Heart right ventricle (tissue), 16 donors: ENCODE measurements around the gene CDKAL1. TPM values are rescaled to one million over a fixed set of nuclear protein-coding genes. Genes with fewer than 3 reads are reported as not detected.

Experiments used
- ATAC-seq, 8 donors: fragments of 200-7000 bp; cut with Tn5 transposase; one replicate each; pipeline ENCODE4 v1.9.1; 2020; ENCODE audit warnings: mild to moderate bottlenecking in 8 of 8, moderate library complexity in 8 of 8, moderate number of reproducible peaks in 1 of 8
- DNase-seq, 2 donors: peaks; one replicate each; pipeline ENCODE4 v3.0.0-alpha.2; 2020
- H3K27ac ChIP-seq, 10 donors: fragments of 200-600 bp; sonication (generic) in 2 of 10; one replicate each; pipeline versions ENCODE4 v1.5.0 to v1.8.0; 2020 to 2022; ENCODE audit warnings: mild to moderate bottlenecking in 3 of 10
- H3K27me3 ChIP-seq, 7 donors: fragments of 200-600 bp; one replicate each; pipeline ENCODE4 v1.8.0; 2021 to 2022; ENCODE audit warnings: mild to moderate bottlenecking in 2 of 7
- H3K36me3 ChIP-seq, 9 donors: fragments of 200-600 bp; sonication (generic) in 1 of 9; one replicate each; pipeline versions ENCODE4 v1.5.0 to v1.8.0; 2020 to 2022; ENCODE audit warnings: mild to moderate bottlenecking in 2 of 9
- H3K4me1 ChIP-seq, 9 donors: fragments of 200-600 bp; sonication (generic) in 1 of 9; one replicate each; pipeline versions ENCODE4 v1.5.0 to v1.8.0; 2020 to 2022; ENCODE audit warnings: mild to moderate bottlenecking in 4 of 9
- H3K4me3 ChIP-seq, 10 donors: fragments of 200-600 bp; sonication (generic) in 2 of 10; one replicate each; pipeline versions ENCODE4 v1.5.0 to v1.8.0; 2020 to 2022; ENCODE audit warnings: mild to moderate bottlenecking in 7 of 10, moderate library complexity in 2 of 10
- H3K9me3 ChIP-seq, 11 donors: fragments of 200-600 bp in 10 of 11; sonication (generic) in 2 of 11; one replicate each; pipeline versions ENCODE4 v1.5.0 to v1.8.0; 2013 to 2022; ENCODE audit warnings: mild to moderate bottlenecking in 2 of 11, control low read depth in 1 of 11, moderate library complexity in 1 of 11
- CTCF ChIP-seq, 9 donors: fragments of 200-600 bp; sonication (generic) in 2 of 9; IDR thresholded peaks; one replicate each; pipeline versions ENCODE4 v1.5.0 to v1.8.0; 2021 to 2022; ENCODE audit warnings: antibody characterized with exemption in 9 of 9, mild to moderate bottlenecking in 5 of 9, moderate library complexity in 1 of 9
- WGBS, 2 donors: extraction: QIAGEN DNeasy Blood & Tissue Kit; methylation state at CpG; one replicate each; pipeline ENCODE4 v1.1.7; 2013; ENCODE audit warnings: inconsistent platforms in 1 of 2; 5-methylcytosine and 5-hydroxymethylcytosine counted together
- intact Hi-C, 10 donors: fragments of 100-400 bp; cut with DNase I; formaldehyde crosslinking; loops; one replicate each; pipeline versions ENCODE4 v1.11.1 to v1.14.2; 2022
- polyA plus RNA-seq, 2 donors: library from polyadenylated mRNA; stranded (reverse); fragments of 200-250 nt; gene quantifications; one replicate each; pipeline ENCODE4 v1.2.3, GENCODE V29; 2013
- total RNA-seq, 10 donors: library from RNA; stranded (reverse); fragmentation: NEBNext Ultra II Directional in 3 of 10; extraction: Animal tissue kit (Norgen Biotek cat#: 25700) in 3 of 10; gene quantifications; one replicate each; pipeline versions ENCODE4 v1.2.1 to v1.2.4, GENCODE V29; 2021 to 2023
- donor health status: Arrhythmogenic right ventricular cardiomyopathy.
- donor health status: ischemic (EF 13 %, LVEDD 7.1; RV severe dilation, severe dysfunction).
- donor health status: healthy with polysubstance abuse.
- donor health status: DM: no; HTN: yes; CAD: no.
- donor health status: DM: no; HTN: no; CAD: no.
- donor health status: ischemic (EF 25% LVEDD 6.9; RV normal size, moderate dysfunction).
- donor health status: ischemic (EF 25% LVEDD 5.7; RV mildly dilated, moderate dysfunction).
- donor health status: healthy.
- donor health status: DM: yes; HTN: yes; CAD: no.
- donor health status: Ischemic cardiomyopathy.
- donor health status: ischemic (EF 35%, LVEDD 5.7; RV mildly dilated, moderate dysfunction).
- donor health status: nonischemic (EF 11% LVEDD 7.7; RV severe dilation, severe dysfunction).
- donor health status: DM: yes; HTN: yes; CAD: no.
- donor health status: PGD.
- donor health status: ischemic (EF 29% LVEDD 5.4; RV normal size, mild dysfunction).
- donor health status: nonischemic (EF 23%, LVEDD 6.1; RV moderate dilation, normal function).

The CDKAL1 gene
- total and polyA plus RNA-seq, 12 donors, result 3.2 to 14.0 (median 10.6) TPM

- DNase-seq (no peak), ATAC-seq (no peak)
- intact Hi-C loops, result no loop called here
- no peak overlapping the region for H3K27ac ChIP-seq
- 94 to 99% methylated on average over 2 of the region's 2 CpGs for WGBS, 2 donors
- H3K36me3 ChIP-seq, result peaks cover 0 to 35% (median 8%) of the 10 kb centered on the region in 9 donors
- H3K27me3 ChIP-seq, result no peaks in the 10 kb centered on the region
- TF ChIP-seq CTCF (IDR thresholded peaks at IDR 0.05), result no peak
- peaks cover 0 to 3% (median 0%) of the 10 kb centered on the region in 9 donors for H3K4me1 ChIP-seq
- peaks cover 0 to 12% (median 0%) of the 10 kb centered on the region in 11 donors for H3K9me3 ChIP-seq
- no peak overlapping the region for H3K4me3 ChIP-seq
These were observed 207.2 kb downstream of the CDKAL1 start for GRCh38 chr6:20741490-20741889.

GRCh38 chr6:20744911-20745557 is 210.8 kb downstream of the CDKAL1 start:
- H3K4me3 ChIP-seq, result no peak overlapping the region
- H3K4me1 ChIP-seq, result peaks cover 0 to 13% (median 0%) of the 10 kb centered on the region in 9 donors
- H3K36me3 ChIP-seq, result peaks cover 0 to 27% (median 3%) of the 10 kb centered on the region in 9 donors
- ATAC-seq, result no peak
- no peak overlapping the region for H3K27ac ChIP-seq
- no peak for TF ChIP-seq CTCF (IDR thresholded peaks at IDR 0.05)
- no peaks in the 10 kb centered on the region for H3K27me3 ChIP-seq
- WGBS, 2 donors, result 95 to 98% methylated on average over 9 of the region's 9 CpGs
- H3K9me3 ChIP-seq, result peaks cover 0 to 19% (median 0%) of the 10 kb centered on the region in 11 donors
- no peak for DNase-seq
- intact Hi-C loops, result no loop called here

- WGBS, 2 donors, result 73 to 75% methylated on average over 2 of the region's 2 CpGs
- H3K27me3 ChIP-seq, result no peaks in the 10 kb centered on the region
- H3K4me3 ChIP-seq, result no peak overlapping the region
- ATAC-seq (peak in 1 of 8 donors; percentile 61), DNase-seq (no peak)
- no peak overlapping the region for H3K27ac ChIP-seq
- H3K4me1 ChIP-seq, result peaks cover 0 to 13% (median 0%) of the 10 kb centered on the region in 9 donors
- TF ChIP-seq CTCF (IDR thresholded peaks at IDR 0.05), result no peak
- H3K9me3 ChIP-seq, result peaks cover 0 to 19% (median 0%) of the 10 kb centered on the region in 11 donors
- peaks cover 0 to 17% (median 0%) of the 10 kb centered on the region in 9 donors for H3K36me3 ChIP-seq
- intact Hi-C loops, result no loop called here
These were observed 211.8 kb downstream of the CDKAL1 start for GRCh38 chr6:20746024-20746423.

GRCh38 chr6:20746805-20747558 is 212.7 kb downstream of the CDKAL1 start:
- Histone ChIP-seq H3K27me3 (no peaks in the 10 kb centered on the region), H3K36me3 (peaks cover 0 to 7% (median 0%) of the 10 kb centered on the region in 9 donors), H3K27ac (no peak overlapping the region), H3K4me3 (no peak overlapping the region), H3K9me3 (peaks cover 0 to 11% (median 0%) of the 10 kb centered on the region in 11 donors), H3K4me1 (peaks cover 0 to 13% (median 0%) of the 10 kb centered on the region in 9 donors)
- TF ChIP-seq CTCF (IDR thresholded peaks at IDR 0.05), result no peak
- intact Hi-C loops, result no loop called here
- 70 to 73% methylated on average over 6 of the region's 6 CpGs for WGBS, 2 donors
- DNase-seq (no peak), ATAC-seq (no peak)
